ENCODE data around the gene SRSF6. TPM values are rescaled to one million over a fixed set of nuclear protein-coding genes. Genes with fewer than 3 reads are reported as not detected.

Gene SRSF6
- total RNA-seq, 1 donor from 2014 or later: 298 TPM

DNA sequence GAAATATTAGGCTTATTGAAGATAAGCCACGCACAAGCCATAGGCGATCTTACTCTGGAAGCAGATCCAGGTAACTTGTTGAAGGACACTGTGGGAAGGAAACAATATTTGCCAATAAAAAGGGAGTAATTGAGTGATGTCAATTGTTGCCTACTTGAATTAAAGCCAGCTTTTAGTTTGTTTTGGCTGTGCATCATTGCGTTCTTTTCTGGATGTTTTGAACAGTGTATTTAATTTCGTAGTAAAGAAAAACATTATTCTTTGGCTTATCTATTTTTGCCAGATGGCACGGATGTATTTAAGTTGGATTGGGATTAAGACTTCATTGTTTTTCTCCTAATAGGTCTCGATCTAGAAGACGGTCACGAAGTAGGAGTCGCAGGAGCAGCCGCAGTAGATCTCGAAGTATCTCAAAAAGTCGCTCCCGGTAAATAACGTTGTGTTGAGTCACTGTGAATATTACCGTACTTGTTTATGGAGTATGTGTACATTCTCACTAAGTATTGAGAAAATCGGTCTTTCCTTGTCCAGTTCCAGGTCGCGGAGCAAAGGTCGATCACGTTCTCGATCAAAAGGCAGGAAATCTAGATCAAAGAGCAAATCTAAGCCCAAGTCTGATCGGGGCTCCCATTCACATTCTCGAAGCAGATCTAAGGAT, 2.6 kb downstream of the SRSF6 start:
- H3K27me3 Mint-ChIP-seq (ENCODE audit: low read depth): peaks cover under 1% of the 10 kb centered on the region
- peak overlapping the region; percentile 50 for H3K27ac Mint-ChIP-seq
- peak overlapping the region; percentile 88 for H3K4me3 Mint-ChIP-seq
- H3K4me1 Mint-ChIP-seq: peaks cover 29% of the 10 kb centered on the region
- DNase-seq (ENCODE audit: low spot score in 2 of 2, unreplicated experiment in 2 of 2): no peak
- peaks cover 43% of the 10 kb centered on the region for H3K36me3 Mint-ChIP-seq
- no peaks in the 10 kb centered on the region for H3K9me3 Mint-ChIP-seq
- TF ChIP-seq, protein P1, sequence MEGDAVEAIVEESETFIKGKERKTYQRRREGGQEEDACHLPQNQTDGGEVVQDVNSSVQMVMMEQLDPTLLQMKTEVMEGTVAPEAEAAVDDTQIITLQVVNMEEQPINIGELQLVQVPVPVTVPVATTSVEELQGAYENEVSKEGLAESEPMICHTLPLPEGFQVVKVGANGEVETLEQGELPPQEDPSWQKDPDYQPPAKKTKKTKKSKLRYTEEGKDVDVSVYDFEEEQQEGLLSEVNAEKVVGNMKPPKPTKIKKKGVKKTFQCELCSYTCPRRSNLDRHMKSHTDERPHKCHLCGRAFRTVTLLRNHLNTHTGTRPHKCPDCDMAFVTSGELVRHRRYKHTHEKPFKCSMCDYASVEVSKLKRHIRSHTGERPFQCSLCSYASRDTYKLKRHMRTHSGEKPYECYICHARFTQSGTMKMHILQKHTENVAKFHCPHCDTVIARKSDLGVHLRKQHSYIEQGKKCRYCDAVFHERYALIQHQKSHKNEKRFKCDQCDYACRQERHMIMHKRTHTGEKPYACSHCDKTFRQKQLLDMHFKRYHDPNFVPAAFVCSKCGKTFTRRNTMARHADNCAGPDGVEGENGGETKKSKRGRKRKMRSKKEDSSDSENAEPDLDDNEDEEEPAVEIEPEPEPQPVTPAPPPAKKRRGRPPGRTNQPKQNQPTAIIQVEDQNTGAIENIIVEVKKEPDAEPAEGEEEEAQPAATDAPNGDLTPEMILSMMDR (IDR thresholded peaks at IDR 0.05; ENCODE audit: unreplicated experiment): no peak

DNA sequence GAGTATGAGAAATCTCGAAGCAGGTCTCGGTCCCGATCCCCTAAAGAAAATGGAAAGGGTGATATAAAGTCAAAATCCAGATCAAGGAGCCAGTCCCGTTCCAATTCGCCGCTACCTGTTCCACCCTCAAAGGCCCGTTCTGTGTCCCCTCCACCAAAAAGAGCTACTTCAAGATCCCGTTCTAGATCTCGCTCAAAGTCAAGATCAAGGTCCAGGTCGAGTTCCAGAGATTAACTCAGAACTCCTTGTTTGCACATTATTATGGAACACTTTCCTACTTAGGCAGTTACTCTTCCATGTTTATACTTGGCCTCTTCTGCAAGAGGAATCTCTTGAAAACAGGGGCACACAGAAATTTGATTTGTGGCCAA, 3.1 kb downstream of the SRSF6 start:
- TF ChIP-seq, protein P1 (IDR thresholded peaks at IDR 0.05; ENCODE audit: unreplicated experiment): no peak
- Mint-ChIP-seq H3K4me1 (peaks cover 29% of the 10 kb centered on the region), H3K27ac (peak overlapping the region; percentile 50), H3K4me3 (peak overlapping the region; percentile 41), H3K9me3 (no peaks in the 10 kb centered on the region), H3K36me3 (peaks cover 43% of the 10 kb centered on the region), H3K27me3 (ENCODE audit: low read depth) (no peaks in the 10 kb centered on the region)
- no peak for DNase-seq (ENCODE audit: low spot score in 2 of 2, unreplicated experiment in 2 of 2)

DNA sequence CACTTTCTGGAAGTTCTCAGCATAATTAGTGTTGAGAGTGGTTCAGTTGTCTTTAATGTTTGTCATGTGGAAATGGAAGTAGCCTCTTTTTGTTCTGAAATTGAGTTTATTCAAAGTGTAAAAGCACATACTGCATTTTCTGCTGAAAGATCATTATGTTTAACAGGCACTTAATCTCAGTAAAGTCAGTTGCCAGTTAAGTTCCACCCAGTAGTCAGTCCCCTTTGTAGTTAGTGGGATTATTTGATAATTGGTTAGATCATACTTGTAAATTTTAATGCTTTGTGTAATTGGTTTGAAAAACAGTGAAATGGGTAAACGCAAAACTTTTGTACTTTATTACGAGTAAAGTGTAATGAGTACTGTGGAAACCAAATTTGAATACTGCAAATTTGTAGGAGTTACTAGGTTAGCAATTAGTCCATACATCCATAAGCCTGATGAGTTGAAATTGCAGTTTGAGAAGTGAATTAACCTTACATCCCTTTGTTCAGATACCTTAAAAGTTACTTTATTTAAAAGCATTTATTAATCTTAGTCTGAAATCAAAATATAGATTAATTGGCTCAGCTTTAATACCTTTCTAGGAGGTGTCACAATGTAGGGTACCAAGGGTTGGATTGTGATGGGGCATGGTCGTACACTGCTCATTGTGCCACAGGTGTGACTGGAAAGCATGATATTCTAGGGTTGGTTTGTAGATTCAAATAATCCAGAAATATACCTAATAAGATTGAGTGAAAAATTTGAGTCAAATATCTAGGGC, 4.4 kb downstream of the SRSF6 start:
- DNase-seq (ENCODE audit: low spot score in 2 of 2, unreplicated experiment in 2 of 2): no peak
- Mint-ChIP-seq H3K36me3 (peaks cover 48% of the 10 kb centered on the region), H3K4me3 (no peak overlapping the region), H3K9me3 (no peaks in the 10 kb centered on the region), H3K4me1 (peaks cover 26% of the 10 kb centered on the region), H3K27me3 (ENCODE audit: low read depth) (no peaks in the 10 kb centered on the region), H3K27ac (no peak overlapping the region)
- TF ChIP-seq, protein P1 (IDR thresholded peaks at IDR 0.05; ENCODE audit: unreplicated experiment): no peak

DNA sequence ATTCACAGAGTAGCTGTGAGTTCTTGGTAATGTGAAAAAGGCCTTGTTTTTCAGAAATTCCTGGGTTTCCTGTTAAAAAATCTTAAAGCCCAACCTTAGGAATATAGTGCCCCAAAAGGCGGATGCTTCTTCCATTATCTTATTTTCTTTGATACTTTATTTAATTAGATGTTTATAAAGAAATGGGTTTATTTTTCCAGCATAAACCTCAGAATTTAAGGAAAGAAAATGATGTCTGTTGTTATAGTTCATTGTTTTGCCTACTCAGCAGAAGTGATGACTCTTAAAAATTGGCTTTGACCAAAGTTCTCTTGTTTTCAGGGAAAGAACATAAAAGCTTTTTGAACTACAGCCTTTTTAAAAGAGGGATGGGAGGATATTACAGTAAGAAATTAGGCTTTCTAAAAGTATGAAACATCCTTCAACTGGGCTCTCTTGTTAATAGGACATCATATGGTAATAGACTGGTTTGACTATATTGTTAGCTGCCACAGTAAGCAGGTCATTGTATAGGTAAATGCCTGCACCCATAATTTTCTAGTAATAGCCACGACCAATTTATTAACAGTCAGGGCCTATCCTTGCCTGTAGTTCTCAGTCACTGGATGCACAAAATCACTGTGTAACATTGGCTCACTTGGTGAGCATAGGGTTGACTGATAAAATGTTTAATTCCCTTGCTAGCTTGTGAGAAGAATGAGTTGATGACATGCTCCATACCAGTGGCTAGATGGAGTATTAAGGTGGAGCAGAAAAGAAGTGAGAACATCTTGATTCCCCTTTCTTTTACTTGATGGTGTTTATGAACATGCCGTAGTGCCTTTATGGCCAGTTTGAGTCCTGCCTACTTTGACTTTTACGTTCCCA, 5.2 kb downstream of the SRSF6 start:
- Mint-ChIP-seq H3K27me3 (ENCODE audit: low read depth) (no peaks in the 10 kb centered on the region), H3K27ac (peak overlapping the region; percentile 32)
- DNase-seq (ENCODE audit: low spot score in 2 of 2, unreplicated experiment in 2 of 2): no peak

More for the DNA sequence above, 5.2 kb downstream of the SRSF6 start:
- TF ChIP-seq, protein P1 (IDR thresholded peaks at IDR 0.05; ENCODE audit: unreplicated experiment): no peak
- Mint-ChIP-seq H3K36me3 (peaks cover 51% of the 10 kb centered on the region), H3K4me1 (peaks cover 26% of the 10 kb centered on the region), H3K4me3 (no peak overlapping the region), H3K9me3 (no peaks in the 10 kb centered on the region)

All from mesothelial cell of epicardium (in vitro differentiated cells).